ENCODE data around the gene ERAS.
"Not testable (repeated sequence)": the region's sequence is repeated elsewhere in the genome, so short reads cannot be mapped to it uniquely, and the experiment has no call there.

Gene ERAS

GRCh38 chrX:48798318-48798717 is 28.0 kb upstream of the ERAS start:
- DNase-seq (ENCODE audit: low read depth) = no peak

GRCh38 chrX:48800574-48801279 is 25.6 kb upstream of the ERAS start:
- DNase-seq (ENCODE audit: low read depth) = no peak

GRCh38 chrX:48801280-48802088 is 24.8 kb upstream of the ERAS start, which contains the start of gene HDAC6:
Gene HDAC6, plus strand, starts transcription at chrX:48802067. Its CDS starts 626 bp downstream, at chrX:48802693.
- DNase-seq (ENCODE audit: low read depth) = peak; percentile 98

GRCh38 chrX:48802089-48802904 is 24.0 kb upstream of the ERAS start:
- DNase-seq (ENCODE audit: low read depth) = peak; percentile 79

GRCh38 chrX:48802905-48803200 is 23.5 kb upstream of the ERAS start:
- DNase-seq (ENCODE audit: low read depth) = no peak

- no peak for DNase-seq (ENCODE audit: low read depth)
Measured at GRCh38 chrX:48806081-48806480, 20.2 kb upstream of the ERAS start.

- no peak for DNase-seq (ENCODE audit: low read depth)
Measured at GRCh38 chrX:48813644-48814043, 12.7 kb upstream of the ERAS start.

- no peak for DNase-seq (ENCODE audit: low read depth)
Measured at GRCh38 chrX:48814722-48815121, 11.6 kb upstream of the ERAS start.

GRCh38 chrX:48815266-48815665 is 11.0 kb upstream of the ERAS start:
- no peak for DNase-seq (ENCODE audit: low read depth)

- no peak for DNase-seq (ENCODE audit: low read depth)
Measured at GRCh38 chrX:48816014-48816810, 10.1 kb upstream of the ERAS start.

GRCh38 chrX:48818098-48818497 is 8.2 kb upstream of the ERAS start:
- DNase-seq (ENCODE audit: low read depth) = no peak

GRCh38 chrX:48818866-48819265 is 7.4 kb upstream of the ERAS start:
- DNase-seq (ENCODE audit: low read depth) = no peak

GRCh38 chrX:48819394-48819793 is 6.9 kb upstream of the ERAS start:
- DNase-seq (ENCODE audit: low read depth) = not testable (repeated sequence)

GRCh38 chrX:48823053-48823452 is 3.3 kb upstream of the ERAS start:
- DNase-seq (ENCODE audit: low read depth) = no peak

- no peak for DNase-seq (ENCODE audit: low read depth)
Measured at GRCh38 chrX:48824066-48824465, 2.2 kb upstream of the ERAS start.

- no peak for DNase-seq (ENCODE audit: low read depth)
Measured at GRCh38 chrX:48826876-48827653, 752 bp downstream of the ERAS start.

GRCh38 chrX:48827654-48827968 is 1.3 kb downstream of the ERAS start:
- no peak for DNase-seq (ENCODE audit: low read depth)

- DNase-seq (ENCODE audit: low read depth) = no peak
Measured at GRCh38 chrX:48829016-48829735, 2.9 kb downstream of the ERAS start.

- no peak for DNase-seq (ENCODE audit: low read depth)
Measured at GRCh38 chrX:48831136-48831908, 5.0 kb downstream of the ERAS start.

GRCh38 chrX:48831909-48832291 is 5.6 kb downstream of the ERAS start:
- DNase-seq (ENCODE audit: low read depth) = no peak
